Muscle of arm (tissue), 12 donors: ENCODE data around the gene SPINK1. TPM values are rescaled to one million over a fixed set of nuclear protein-coding genes. Genes with fewer than 3 reads are reported as not detected.
"Not testable (repeated sequence)": the region's sequence is repeated elsewhere in the genome, so short reads cannot be mapped to it uniquely, and the experiment has no call there.

ENCODE experiments used
- DNase-seq: peaks from one replicate; pipeline ENCODE4 v3.0.0-alpha.2; 2013
- polyA plus RNA-seq, 12 donors: library from polyadenylated mRNA; unstranded; fragments of 120-200 nt; gene quantifications; one replicate each; pipeline ENCODE4 v1.2.1, GENCODE V29; 2013; ENCODE audit not compliant: insufficient read length in 12 of 12

The SPINK1 gene
- polyA plus RNA-seq, 12 donors: 0.20 to 36.4 (median 0.67) TPM; not detected in 7

GRCh38 chr5:147855774-147856069, 24.3 kb upstream of the SPINK1 start:
- no peak for DNase-seq

DNA sequence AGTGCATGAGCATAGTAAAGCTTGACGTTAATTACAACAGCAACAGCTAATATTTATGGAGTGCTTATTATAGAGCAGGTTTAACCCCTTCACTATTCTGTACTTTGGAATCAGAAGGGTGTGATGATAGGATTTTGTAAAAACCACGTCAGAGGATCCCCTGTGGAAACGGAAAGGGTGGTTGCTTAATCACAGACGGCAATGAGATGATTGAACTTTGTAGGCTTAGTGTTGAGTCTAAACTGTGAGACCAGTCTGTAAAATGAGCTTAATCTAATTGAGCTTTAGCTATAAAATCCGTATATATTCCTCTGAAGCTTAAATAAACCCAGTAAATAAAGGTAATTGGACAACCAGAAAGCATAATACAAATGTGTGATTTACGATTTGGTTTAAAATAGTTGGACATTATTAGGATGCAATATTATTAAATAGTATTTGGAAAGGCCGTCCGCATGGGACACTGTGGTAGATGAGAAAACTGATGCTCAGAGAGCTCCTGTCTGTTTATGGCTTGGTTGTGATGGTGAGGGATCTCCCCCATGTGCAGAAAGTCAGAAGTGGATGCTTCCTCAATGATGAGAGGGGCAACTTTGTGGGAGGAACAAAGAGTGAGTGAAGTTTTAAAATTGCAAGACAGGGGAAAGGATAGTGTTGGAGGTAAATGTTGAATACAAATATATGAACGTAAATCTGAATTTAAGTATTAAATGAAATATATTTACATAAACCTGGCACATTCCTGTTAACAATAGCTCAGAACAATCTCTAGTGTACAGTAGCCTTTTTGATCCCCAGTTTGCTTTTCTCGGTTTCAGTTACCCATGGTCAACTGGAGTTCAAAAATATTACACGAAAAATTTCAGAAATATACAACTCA, 23.7 kb upstream of the SPINK1 start:
- no peak for DNase-seq

DNA sequence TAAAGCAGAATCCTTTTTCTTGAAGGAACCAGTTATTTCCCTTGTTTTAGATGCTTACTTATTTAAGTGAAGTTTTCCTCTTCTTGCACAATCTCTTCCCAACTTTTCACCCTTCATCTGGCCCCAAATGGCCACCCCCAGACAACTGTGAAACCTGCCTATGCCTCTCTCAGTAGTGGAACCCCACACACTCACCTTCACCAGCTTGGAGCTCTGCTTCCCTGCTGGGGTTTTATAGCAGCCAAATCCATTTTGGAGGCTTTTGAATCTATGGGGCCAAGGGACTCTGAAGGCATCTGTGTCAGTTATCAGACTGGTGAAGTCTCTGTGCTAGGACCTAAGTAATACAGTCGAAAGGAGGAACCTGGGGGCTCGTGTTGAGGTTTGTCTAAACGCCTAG, 22.9 kb upstream of the SPINK1 start:
- no peak for DNase-seq

GRCh38 chr5:147853372-147853987, 22.0 kb upstream of the SPINK1 start:
- no peak for DNase-seq

DNA sequence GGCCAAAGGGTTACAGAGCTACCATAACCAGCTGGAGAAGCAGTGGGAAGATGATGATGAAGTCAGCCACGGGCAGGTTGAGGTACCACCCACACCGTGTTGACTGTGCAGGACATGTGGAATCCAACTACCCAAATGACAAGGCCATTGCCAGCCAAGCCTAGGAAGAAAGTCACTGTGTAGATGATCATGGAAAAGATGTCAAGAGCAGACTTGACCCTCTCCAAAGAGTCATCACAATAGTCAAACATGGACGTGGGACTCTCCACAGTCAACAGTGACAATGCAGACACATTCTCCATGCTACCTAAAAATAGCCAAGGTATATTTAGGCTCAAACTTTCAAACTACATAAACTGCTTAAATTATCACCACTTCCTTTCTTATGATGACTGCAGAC, 20.9 kb upstream of the SPINK1 start:
- no peak for DNase-seq

GRCh38 chr5:147851578-147851977, 20.1 kb upstream of the SPINK1 start:
- no peak for DNase-seq

DNA sequence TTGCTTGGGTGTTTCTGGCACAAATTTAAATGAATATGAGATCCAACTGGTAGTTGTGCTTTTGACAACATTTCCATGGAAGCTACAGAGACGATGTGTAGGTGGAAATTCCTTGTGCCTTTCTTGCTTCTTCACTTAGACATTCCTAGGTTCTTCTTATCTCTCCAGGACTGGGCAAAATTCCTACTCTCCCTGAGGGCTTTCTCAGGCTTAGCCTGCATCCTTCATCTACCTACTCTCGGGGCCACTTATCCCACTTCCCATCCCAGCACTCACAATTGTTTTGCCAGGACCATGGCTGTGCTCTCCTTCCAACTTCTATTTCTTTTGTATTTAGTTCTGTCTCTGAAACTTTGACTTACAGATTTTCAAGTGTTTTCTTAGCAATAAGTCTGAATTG, 17.8 kb upstream of the SPINK1 start:
- no peak for DNase-seq

DNA sequence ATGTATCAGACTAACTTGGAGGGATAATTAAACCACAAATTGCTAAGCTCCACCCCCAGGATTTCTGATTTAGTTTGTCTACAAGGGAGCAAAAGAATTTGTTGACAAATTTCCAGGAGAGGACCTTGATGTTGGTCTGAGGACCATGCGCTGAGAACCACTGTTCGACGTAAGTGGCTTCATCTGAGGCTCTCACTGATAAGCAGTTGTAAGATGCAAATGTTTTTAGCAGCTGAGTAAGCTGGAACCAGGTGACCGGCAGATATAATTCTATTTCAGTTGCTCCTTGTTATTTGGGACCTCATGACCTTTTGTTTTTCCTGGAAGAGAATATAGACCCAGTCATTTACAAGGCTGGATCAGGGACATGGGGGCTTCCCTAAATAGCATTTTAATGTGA, 14.1 kb upstream of the SPINK1 start:
- DNase-seq: no peak

DNA sequence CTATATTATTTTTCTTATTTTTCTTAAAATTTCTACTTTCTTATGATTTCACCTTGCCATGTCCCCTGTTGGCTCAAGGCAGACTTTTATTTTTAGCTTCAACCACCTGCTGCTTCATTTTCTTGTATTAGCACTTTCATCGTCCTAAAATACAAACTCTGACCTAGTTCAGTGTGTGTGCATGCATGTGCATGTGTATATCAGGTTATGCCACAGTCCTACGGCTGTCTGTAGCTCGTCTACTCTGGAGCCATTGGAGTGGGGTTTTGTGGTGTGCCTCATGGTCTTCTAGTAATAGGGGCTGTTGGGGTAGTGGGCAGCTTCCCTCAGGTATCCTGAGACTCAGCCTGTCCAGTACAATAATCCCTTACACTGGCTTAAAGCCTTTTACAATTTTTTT, 13.4 kb upstream of the SPINK1 start:
- DNase-seq: no peak

- no peak for DNase-seq
These were observed 11.4 kb upstream of the SPINK1 start for GRCh38 chr5:147842869-147843268.

DNA sequence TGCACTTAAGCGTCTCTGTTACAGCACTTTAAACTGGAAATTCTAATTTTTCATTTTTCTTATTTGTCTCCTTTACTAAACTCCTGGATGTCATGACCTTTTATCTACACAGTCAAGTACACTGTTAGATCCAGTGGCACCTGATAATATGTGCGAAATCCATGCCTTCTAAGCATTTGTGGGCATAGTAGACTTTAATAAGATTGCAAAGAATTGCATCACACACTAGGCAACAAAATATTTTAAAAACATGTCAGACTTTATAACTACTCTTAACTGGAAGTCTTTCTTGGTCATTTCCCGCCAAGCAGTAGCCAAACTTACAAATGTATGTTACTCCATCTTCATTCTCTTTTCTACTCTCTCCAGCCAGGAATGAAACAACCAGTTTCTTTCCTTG, 5.0 kb upstream of the SPINK1 start:
- no peak for DNase-seq

DNA sequence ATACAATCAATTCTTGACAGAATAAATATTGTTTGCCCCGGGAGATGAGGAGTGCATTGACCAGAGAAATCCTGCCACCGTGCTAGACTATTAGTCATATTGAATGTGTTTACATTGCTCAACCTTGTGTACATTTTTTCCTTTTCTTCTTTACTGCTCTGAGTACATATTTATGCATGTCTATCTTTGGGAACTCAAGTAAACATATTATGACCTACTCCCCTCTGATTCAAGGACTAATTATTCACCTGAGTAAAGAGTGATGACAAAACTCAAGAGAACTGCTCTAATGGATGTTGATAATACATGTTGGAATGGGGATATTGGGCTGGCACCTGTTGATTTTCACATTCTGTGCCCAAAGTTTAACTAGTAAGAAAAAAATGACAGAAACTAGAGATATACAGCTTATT, 3.9 kb upstream of the SPINK1 start:
- no peak for DNase-seq

DNA sequence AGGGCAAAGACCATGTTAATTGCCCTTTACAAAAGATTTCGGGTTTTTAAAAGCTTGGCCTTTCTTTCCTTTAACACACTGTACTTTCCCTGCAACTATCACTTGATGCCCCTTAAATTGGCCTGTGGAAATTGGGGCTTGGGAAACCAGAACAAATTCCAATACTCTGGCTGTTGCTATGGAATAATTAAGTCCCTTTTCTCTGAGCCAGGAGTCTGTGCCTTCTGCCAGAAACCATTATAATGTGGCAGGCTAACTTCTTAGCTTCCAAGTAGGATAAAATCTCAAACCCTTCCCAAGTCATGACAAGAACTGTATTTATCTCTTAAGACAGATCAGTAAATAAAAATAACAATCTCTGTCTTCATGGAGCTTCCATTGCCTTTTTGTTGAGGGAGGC, 1.1 kb upstream of the SPINK1 start:
- DNase-seq: no peak

DNA sequence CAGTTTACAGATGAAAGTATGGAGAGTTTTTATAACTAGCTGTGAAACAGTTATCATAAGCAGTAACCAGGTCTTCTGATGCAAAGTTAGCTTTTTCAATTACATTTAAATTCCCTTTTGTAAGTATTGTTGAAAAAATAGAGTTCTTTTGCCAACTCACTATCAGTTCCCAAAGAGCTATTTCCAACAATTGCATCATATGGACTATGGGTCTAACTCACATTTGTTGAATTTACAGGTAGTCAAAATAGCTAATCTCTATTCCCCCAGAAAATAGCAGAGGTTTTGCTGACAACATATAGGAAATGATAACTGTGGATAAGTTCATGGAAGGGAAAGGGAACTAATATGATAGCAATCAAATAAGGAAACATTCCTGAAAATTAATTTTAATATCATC, 1.4 kb downstream of the SPINK1 start:
- no peak for DNase-seq

- DNase-seq: not testable (repeated sequence)
These were observed 4.5 kb downstream of the SPINK1 start for GRCh38 chr5:147827017-147827416.

DNA sequence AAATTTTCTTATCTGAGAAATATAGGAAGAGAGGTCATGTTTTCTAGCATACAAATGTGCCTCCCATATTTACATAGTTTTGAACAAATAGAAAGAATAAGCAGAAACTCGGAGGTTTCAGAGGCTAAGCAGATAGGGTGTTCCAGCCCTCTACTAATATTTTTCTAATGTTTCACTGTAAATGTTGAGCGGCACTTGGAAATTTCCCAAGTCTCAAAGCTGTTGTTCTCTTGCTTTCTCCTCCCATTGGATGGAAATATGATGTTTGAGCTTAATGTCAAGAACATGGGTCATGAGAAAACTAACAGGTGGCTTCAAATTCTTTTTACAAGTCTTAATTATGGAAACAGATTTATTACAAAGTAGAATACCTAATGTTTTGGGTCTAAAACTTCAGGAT, 5.1 kb downstream of the SPINK1 start:
- no peak for DNase-seq

GRCh38 chr5:147822686-147823491, 8.6 kb downstream of the SPINK1 start:
- peak; percentile 57 for DNase-seq

DNA sequence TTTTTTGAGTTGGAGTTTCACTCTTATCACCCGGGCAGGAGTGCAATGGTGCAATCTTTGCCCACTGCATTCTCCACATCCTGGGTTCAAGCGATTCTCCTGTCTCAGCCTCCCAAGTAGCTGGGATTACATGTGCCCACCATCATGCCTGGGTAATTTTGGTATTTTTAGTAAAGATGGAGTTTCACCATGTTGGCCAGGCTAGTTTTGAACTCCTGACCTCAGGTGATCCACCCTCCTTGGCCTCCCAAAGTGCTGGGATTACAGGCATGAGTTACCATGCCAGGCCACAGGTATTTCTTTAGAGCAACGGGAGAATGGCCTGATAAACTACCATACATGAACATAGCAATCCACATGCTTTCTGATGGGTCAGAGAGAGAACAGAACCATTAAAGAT, 9.2 kb downstream of the SPINK1 start:
- not testable (repeated sequence) for DNase-seq

DNA sequence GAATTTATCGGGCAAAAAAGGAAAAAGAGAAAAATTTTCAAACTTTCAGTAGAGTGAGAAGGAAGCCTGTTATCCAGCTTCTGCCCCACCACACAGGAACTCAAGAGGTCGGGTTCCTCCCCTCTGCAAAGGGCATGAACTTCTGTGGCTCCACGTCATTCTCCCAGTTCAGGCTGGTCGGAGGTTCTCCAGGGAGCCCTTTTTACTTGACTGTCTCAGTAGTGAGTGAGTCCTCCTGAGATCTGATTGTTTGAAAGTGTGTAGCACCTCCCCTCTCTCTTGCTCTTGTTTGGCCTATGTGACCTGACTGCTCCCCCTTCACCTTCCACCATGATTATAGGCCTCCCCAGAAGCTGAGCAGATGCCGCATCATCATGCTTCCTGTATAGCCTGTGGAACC, 9.7 kb downstream of the SPINK1 start:
- DNase-seq: no peak

- no peak for DNase-seq
These were observed 12.2 kb downstream of the SPINK1 start for GRCh38 chr5:147819261-147819770.

- DNase-seq: no peak
These were observed 13.2 kb downstream of the SPINK1 start for GRCh38 chr5:147818290-147818689.

- no peak for DNase-seq
These were observed 17.8 kb downstream of the SPINK1 start for GRCh38 chr5:147813696-147814095.
